NCI-H2227 (cell line): ENCODE results near the gene MIDN.

ENCODE experiments used
- DNase-seq: peaks from one replicate; lab custom pipeline; 2025; ENCODE audit not compliant: unreplicated experiment; lab: John Stamatoyannopoulos, UW

Gene MIDN

DNA sequence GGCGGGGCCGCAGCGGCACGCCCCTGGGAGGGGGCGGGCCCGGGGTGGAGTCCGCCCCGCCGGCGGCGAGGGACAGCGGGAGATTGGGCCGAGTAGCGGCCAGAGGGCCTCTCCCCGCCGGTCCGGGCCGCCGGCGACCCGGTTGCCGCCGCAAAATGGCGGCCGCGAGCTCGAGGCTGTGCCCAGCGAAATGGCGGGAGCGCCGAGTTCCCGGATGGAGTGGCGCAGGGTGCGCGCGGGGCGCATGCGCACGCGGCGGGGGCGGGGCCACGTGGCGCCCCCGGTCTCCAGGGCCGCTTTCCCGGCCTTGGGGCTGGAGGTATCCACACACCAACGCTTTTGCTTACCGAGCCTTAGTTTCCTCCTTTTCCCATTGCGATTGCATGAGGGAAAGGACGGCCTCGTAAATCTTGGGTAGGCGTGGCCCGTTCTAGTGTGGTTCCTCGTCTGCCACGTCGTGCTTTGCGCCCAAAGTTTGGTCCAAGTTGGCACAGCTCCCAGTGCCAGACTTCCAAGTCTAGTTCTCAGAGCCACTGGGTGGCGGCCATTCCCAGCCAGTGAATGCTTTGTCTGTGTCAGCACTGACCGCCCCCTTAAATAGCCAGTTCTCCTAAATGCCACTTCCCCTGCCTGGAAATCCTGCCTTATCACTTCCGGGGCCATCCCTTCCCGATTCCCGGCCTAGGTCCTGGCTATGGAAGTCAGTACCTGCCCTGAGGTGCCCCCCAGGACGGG, 21.3 kb downstream of the MIDN start:
- DNase-seq, result peak; percentile 90

DNA sequence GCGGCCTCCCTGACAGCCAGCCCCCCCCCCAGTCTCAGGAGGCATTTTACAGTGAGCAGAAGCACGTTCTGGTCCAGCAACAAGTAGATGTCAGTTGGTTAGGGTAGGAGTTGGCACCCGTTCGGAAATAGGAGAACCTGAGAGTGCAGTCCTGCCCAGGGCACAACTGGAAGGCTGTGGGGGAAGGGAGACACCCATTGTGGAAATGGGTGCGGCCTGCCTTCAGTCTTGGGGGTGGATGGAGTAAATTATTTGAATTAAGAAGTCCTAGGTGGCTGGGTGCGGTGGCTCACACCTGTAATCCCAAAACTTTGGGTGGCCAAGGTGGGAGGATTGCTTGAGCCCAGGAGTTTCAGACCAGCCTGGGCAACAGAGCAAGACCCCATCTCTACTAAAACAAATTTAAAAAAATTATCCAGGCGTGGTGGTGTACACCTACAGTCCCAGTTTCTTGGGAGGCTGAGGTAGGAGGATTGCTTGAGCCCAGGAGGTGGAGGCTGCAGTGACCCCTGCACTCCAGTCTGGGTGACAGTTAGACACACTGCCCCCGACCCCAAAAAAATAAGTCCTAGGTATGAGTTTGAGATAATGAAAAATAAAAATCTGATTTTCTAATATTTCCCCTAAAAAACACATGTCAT, 21.9 kb downstream of the MIDN start:
- no peak for DNase-seq

GRCh38 chr19:1270854-1271527, 22.6 kb downstream of the MIDN start:
- no peak for DNase-seq

- DNase-seq, result no peak
Measured at GRCh38 chr19:1271528-1272422, 23.4 kb downstream of the MIDN start.

DNA sequence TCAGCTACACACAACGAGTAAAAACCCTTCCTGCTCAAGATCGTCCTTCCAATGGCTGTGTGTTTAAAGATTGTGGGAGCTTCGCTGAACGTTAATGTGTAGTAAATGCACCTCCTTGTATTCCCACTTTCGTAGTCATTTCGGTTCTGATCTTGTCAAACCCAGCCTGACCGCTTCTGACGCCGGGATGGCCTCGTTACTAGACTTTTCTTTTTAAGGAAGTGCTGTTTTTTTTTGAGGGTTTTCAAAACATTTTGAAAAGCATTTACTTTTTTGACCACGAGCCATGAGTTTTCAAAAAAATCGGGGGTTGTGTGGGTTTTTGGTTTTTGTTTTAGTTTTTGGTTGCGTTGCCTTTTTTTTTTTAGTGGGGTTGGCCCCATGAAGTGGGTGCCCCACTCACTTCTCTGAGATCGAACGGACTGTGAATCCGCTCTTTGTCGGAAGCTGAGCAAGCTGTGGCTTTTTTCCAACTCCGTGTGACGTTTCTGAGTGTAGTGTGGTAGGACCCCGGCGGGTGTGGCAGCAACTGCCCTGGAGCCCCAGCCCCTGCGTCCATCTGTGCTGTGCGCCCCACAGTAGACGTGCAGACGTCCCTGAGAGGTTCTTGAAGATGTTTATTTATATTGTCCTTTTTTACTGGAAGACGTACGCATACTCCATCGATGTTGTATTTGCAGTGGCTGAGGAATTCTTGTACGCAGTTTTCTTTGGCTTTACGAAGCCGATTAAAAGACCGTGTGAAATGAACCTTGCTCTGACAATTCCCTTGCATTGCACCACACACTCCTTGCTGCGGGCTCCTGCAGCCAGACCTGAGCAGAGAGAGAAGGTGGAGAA, 24.3 kb downstream of the MIDN start:
- no peak for DNase-seq

GRCh38 chr19:1273263-1274041, 25.1 kb downstream of the MIDN start:
- no peak for DNase-seq

GRCh38 chr19:1274081-1274851, 25.9 kb downstream of the MIDN start:
- DNase-seq, result no peak

GRCh38 chr19:1274852-1275259, 26.5 kb downstream of the MIDN start:
- no peak for DNase-seq

GRCh38 chr19:1275260-1275975, 27.0 kb downstream of the MIDN start, which contains the start of gene FAM174C:
TSS of gene FAM174C (plus strand) at chr19:1275530. CDS start at chr19:1275550, 20 bp downstream.
- DNase-seq, result peak; percentile 96

GRCh38 chr19:1275976-1276627, 27.7 kb downstream of the MIDN start:
- DNase-seq, result no peak

DNA sequence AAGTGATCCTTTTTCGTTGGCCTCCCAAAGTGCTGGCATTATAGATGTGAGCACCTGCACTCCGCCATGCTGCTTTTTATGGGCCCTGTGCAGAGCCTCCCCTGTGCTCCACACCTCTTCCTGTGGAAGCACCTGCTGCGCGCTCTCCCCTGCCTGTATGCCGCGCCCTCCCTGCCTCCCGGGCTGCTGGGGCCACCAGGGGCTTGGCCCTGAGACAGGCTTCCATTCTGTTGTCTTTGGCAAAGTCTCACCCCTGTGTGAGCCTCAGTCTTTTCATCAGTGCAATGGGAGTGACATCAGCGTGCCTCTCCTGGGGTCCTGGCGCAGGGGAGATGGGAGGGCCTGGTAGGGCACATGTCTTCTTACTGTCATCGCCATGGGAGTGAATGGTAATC, 28.2 kb downstream of the MIDN start:
- DNase-seq, result no peak

- DNase-seq, result no peak
Measured at GRCh38 chr19:1277061-1277460, 28.7 kb downstream of the MIDN start.

GRCh38 chr19:1278074-1278473, 29.7 kb downstream of the MIDN start:
- no peak for DNase-seq

DNA sequence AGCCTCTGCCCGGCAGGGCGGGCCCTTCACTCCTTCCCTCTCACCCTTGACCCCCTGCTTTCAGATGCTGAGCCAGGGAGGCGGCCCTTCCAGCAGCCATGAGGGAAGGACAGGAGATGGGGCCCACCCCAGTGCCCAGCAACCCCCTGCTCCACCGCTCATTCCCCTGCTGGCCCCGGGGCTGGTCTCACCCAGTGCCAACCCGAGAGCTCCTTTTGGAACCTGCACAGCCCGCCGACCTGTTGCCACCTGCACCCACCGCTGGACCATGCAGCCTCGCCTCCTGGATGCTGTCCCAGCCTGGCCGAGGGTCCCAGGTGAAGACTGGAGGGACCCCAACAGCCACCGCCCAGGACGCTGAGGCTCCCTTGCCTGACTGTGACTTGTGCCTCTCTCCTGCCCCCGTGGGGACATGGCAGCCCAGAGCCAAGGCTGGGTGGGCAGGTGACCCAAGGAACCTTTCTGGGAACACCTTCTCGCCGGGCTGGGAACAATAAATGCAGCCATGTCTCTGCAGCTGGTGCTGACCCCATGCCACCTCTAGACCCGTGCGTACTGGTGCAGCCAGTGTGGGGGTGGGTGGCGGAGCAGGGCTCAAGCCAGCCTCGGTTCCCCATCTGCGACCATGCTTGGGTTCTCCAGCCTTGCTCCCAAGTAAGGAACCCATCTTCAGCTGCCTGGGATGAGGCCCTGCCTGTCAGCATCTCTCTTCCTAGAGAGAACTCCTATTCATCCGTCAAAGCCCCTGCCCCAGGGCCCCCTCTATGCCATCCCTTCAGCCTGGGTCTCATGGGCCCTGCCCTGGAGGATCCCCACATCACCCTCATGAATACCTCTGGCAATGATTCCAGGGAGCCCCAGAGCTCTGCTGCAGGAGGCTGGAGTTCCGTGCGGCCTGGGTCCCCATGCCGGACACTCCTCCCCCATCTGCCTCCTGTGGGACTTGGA, 30.6 kb downstream of the MIDN start:
- DNase-seq, result no peak

GRCh38 chr19:1279782-1280341, 31.5 kb downstream of the MIDN start:
- DNase-seq, result peak; percentile 84
